GM12878 (cell line): ENCODE measurements around the gene ZNF804A.

Source experiments
- CTCF ChIP-seq, 3 experiments: IDR thresholded peaks in 2 of 3; conservative IDR thresholded peaks in 1 of 3; 2 replicates each; pipeline ENCODE4 v1.5.1; 2011; ENCODE audit warnings: low read depth in 3 of 3, low read length in 3 of 3, mild to moderate bottlenecking in 3 of 3, control low read depth in 2 of 3, moderate library complexity in 2 of 3, inconsistent platforms in 1 of 3, mixed read lengths in 1 of 3; ENCODE audit not compliant: control insufficient read depth in 2 of 3, insufficient read depth in 1 of 3; ENCODE audit errors: extremely low read depth in 1 of 3
- E2F4 ChIP-seq: IDR thresholded peaks from 2 replicates; pipeline ENCODE4 v1.6.1; 2012; ENCODE audit warnings: low read depth, low read length, improper control_type of control experiment
- NR2C1 ChIP-seq: fragments of 450-650 bp; IDR thresholded peaks from 2 replicates; pipeline ENCODE4 v1.6.1; 2017; ENCODE audit warnings: antibody characterized with exemption, mild to moderate bottlenecking, moderate library complexity
- NR2C2 ChIP-seq: IDR thresholded peaks from 2 replicates; pipeline ENCODE4 v1.6.1; 2011; ENCODE audit warnings: borderline replicate concordance, low read depth; ENCODE audit not compliant: control insufficient read depth, insufficient read length
- NRF1 ChIP-seq: conservative IDR thresholded peaks from 2 replicates; pipeline ENCODE4 v1.6.1; 2011; ENCODE audit warnings: mild to moderate bottlenecking, low read depth, low read length, improper control_type of control experiment
- TCF7 ChIP-seq: IDR thresholded peaks from 2 replicates; pipeline ENCODE4 v1.6.1; 2014; ENCODE audit warnings: antibody characterized with exemption, borderline replicate concordance
- YY1 ChIP-seq: IDR thresholded peaks from 2 replicates; pipeline ENCODE4 v1.6.1; 2011; ENCODE audit warnings: low read depth, mild to moderate bottlenecking, low read length

- TF ChIP-seq NRF1 (no peak), E2F4 (no peak), NR2C1 (no peak), YY1 (no peak), NR2C2 (no peak), CTCF (IDR thresholded peaks at IDR 0.05 in 2 of 3, conservative IDR thresholded peaks at IDR 0.05 in 1 of 3; ENCODE audit: control insufficient read depth in 2 of 3, extremely low read depth in 1 of 3, insufficient read depth in 1 of 3, low read depth in 3 of 3, low read length in 3 of 3) (no peak), TCF7 (no peak)
These were observed 328.7 kb downstream of the ZNF804A start for GRCh38 chr2:184927040-184927439.
